HUDEP-2 (cell line): ENCODE measurements around the gene CISD3.
"Not testable (repeated sequence)": the region's sequence is repeated elsewhere in the genome, so short reads cannot be mapped to it uniquely, and the experiment has no call there.

Experiments used
- DNase-seq, 76 experiments: peaks; one replicate each; lab custom pipeline; 2025; ENCODE audit not compliant: unreplicated experiment in 76 of 76; lab: John Stamatoyannopoulos, UW

The CISD3 gene

GRCh38 chr17:38725066-38725465 lies 5.1 kb upstream of the CISD3 start:
- peak in 3 of 76 experiments; percentile 12 to 63 (median 40) for DNase-seq

- DNase-seq: not testable (repeated sequence)
Measured at GRCh38 chr17:38726145-38726544, 4.0 kb upstream of the CISD3 start.

GRCh38 chr17:38727736-38728135 lies 2.4 kb upstream of the CISD3 start:
- no peak for DNase-seq

GRCh38 chr17:38728290-38728831 lies 1.8 kb upstream of the CISD3 start:
- DNase-seq: peak in 1 of 76 experiments; percentile 13

- no peak for DNase-seq
Measured at GRCh38 chr17:38729368-38729885, 714 bp upstream of the CISD3 start.

- peak in 54 of 76 experiments; percentile 6 to 82 (median 44) for DNase-seq
Measured at GRCh38 chr17:38730526-38731379, 612 bp downstream of the CISD3 start.

- no peak for DNase-seq
Measured at GRCh38 chr17:38731526-38732294, 1.6 kb downstream of the CISD3 start.

GRCh38 chr17:38732376-38733281 lies 2.5 kb downstream of the CISD3 start:
- peak in 15 of 76 experiments; percentile 9 to 45 (median 23) for DNase-seq

- DNase-seq: no peak
Measured at GRCh38 chr17:38733282-38733981, 3.3 kb downstream of the CISD3 start.

- DNase-seq: no peak
Measured at GRCh38 chr17:38733982-38734973, 4.1 kb downstream of the CISD3 start.

- peak in 35 of 76 experiments; percentile 7 to 64 (median 41) for DNase-seq
Measured at GRCh38 chr17:38735161-38735997, 5.2 kb downstream of the CISD3 start.

- DNase-seq: no peak
Measured at GRCh38 chr17:38738007-38738662, 8.0 kb downstream of the CISD3 start.

GRCh38 chr17:38738686-38739085 lies 8.5 kb downstream of the CISD3 start:
- DNase-seq: no peak

GRCh38 chr17:38739305-38739704 lies 9.2 kb downstream of the CISD3 start:
- DNase-seq: no peak

GRCh38 chr17:38740044-38740443 lies 9.9 kb downstream of the CISD3 start:
- no peak for DNase-seq

GRCh38 chr17:38740806-38741205 lies 10.7 kb downstream of the CISD3 start:
- no peak for DNase-seq

- DNase-seq: no peak
Measured at GRCh38 chr17:38741461-38741860, 11.3 kb downstream of the CISD3 start.
